Retinal pigment epithelial cell (primary cell): Measurements from ENCODE around the gene TRAPPC11.

Source experiments
- DNase-seq: peaks from one replicate; pipeline ENCODE4 v3.0.0-alpha.2; 2010; ENCODE audit warnings: low read depth
- H3K4me3 ChIP-seq: 2 replicates; pipeline ENCODE4 v1.5.1; 2011; ENCODE audit warnings: mild to moderate bottlenecking, low read length, control low read depth, moderate library complexity
- TF ChIP-seq, protein P1 (sequence below): conservative IDR thresholded peaks from 2 replicates; pipeline ENCODE4 v1.5.1; 2011; ENCODE audit warnings: low read depth, low read length, control low read depth, inconsistent platforms

Gene TRAPPC11

DNA sequence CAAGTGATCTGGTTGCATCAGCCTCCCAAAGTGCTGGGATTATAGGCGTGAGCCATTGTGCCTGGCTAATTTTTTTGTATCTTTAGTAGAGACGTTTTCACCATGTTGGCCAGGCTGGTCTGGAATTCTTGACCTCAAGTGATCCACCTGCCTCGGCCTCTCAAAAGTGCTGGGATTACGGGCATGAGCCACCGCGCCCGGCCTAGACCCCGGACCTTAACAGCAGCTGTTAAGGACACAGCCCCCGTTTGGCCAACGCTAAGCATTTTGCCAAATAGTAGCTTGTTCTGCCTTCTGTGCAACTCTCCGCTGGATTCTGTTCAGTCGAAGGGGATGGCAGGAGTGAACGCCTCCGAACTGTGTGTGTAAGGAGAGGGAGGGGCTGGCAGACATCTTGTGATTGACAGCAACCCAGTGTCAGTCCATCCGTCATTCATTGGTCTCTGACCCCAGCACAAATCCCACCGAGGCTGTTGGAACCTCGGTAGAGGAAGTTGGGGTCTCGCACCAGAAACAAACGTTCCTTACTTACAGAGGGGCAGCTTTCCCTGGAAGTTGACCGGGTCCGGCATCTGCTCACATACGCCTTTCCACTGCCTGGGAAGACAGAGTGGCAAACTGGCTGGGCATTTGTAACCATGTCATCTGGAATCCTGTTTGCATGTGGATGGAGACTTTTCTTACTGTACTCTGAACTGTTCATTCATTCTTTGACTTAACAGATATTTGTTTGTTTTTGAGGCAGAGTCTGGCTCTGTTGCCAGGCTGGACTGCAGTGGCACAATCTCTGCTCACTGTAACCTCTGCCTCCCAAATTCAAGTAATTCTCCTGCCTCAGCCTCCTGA is 69.4 kb downstream of the TRAPPC11 start:
- H3K4me3 ChIP-seq = no peak overlapping the region
- no peak for DNase-seq
- TF ChIP-seq, protein P1, sequence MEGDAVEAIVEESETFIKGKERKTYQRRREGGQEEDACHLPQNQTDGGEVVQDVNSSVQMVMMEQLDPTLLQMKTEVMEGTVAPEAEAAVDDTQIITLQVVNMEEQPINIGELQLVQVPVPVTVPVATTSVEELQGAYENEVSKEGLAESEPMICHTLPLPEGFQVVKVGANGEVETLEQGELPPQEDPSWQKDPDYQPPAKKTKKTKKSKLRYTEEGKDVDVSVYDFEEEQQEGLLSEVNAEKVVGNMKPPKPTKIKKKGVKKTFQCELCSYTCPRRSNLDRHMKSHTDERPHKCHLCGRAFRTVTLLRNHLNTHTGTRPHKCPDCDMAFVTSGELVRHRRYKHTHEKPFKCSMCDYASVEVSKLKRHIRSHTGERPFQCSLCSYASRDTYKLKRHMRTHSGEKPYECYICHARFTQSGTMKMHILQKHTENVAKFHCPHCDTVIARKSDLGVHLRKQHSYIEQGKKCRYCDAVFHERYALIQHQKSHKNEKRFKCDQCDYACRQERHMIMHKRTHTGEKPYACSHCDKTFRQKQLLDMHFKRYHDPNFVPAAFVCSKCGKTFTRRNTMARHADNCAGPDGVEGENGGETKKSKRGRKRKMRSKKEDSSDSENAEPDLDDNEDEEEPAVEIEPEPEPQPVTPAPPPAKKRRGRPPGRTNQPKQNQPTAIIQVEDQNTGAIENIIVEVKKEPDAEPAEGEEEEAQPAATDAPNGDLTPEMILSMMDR = no peak

- no peak for DNase-seq
- no peak overlapping the region for H3K4me3 ChIP-seq
- TF ChIP-seq, protein P1 = no peak
These were observed 69.9 kb downstream of the TRAPPC11 start for GRCh38 chr4:183729069-183729406.

- TF ChIP-seq, protein P1 = no peak
These were observed 70.6 kb downstream of the TRAPPC11 start for GRCh38 chr4:183729430-183730328.

DNA sequence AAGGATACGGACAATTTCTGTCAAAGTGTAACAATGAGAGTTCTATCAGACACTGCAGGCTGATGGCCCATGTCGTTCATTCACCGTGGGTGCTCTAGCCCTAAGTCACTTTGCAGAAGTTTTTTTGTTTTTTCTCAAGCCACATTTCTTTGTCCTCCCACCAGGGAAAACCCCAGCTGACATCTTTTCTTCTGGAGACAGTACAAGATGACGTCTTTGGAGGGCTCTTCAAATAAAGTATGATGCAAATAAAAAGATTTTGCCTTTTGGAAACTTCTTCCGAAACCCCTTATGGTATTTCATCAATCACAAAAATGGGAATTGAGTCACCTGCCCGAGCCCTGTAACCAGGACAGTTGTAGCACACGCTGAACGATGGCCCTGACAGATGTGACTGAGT is 73.2 kb downstream of the TRAPPC11 start:
- no peak overlapping the region for H3K4me3 ChIP-seq
- TF ChIP-seq, protein P1 = no peak
- DNase-seq = no peak

More at GRCh38 chr4:183729430-183730328, 70.6 kb downstream of the TRAPPC11 start:
- no peak overlapping the region for H3K4me3 ChIP-seq
- no peak for DNase-seq

- TF ChIP-seq, protein P1 = no peak
- H3K4me3 ChIP-seq = no peak overlapping the region
- DNase-seq = no peak
These were observed 74.1 kb downstream of the TRAPPC11 start for GRCh38 chr4:183733181-183733580.

DNA sequence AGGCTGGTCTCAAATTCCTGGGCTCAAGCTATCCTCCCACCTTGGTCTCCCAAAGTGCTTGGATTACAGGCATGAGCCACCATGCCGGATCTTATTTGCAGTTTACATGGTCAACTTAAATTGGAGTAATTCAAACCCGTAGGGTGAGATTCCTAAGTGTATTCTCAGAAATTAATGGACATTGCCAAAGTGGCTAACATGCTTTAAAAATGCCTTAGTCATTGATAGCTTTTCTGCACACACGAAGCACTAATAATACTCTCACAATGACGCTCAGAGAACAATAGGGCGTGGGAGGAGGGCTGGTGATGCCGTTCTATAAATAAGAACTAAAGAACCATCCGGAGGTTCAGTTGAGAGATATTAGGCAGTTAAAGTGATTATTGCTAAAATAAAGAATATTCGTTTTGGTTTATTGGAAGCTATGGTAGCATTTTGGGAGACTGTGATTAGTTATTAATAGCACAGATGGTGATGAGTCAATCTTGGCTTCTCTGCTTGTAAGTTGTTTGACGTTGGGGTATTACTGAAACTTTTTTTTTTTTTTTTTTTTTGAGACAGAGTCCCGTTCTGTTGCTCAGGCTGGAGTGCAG is 79.1 kb downstream of the TRAPPC11 start:
- no peak for DNase-seq
- no peak overlapping the region for H3K4me3 ChIP-seq
- TF ChIP-seq, protein P1 = no peak
